GM23248 (cell line): ENCODE measurements around the gene ABCA2.

Source experiments
- EZH2 ChIP-seq: fragments of 200-600 bp; sonication (generic); IDR thresholded peaks from 2 replicates; pipeline ENCODE4 v1.6.1; 2018; ENCODE audit warnings: antibody characterized with exemption, mild to moderate bottlenecking; ENCODE audit not compliant: insufficient read depth, poor library complexity, severe bottlenecking
- EZH2phosphoT487 ChIP-seq: fragments of 200-600 bp; sonication (generic); IDR thresholded peaks from 2 replicates; pipeline ENCODE4 v1.6.1; 2018; ENCODE audit warnings: antibody characterized with exemption, moderate library complexity, mild to moderate bottlenecking, low read depth; ENCODE audit not compliant: insufficient read depth

DNA sequence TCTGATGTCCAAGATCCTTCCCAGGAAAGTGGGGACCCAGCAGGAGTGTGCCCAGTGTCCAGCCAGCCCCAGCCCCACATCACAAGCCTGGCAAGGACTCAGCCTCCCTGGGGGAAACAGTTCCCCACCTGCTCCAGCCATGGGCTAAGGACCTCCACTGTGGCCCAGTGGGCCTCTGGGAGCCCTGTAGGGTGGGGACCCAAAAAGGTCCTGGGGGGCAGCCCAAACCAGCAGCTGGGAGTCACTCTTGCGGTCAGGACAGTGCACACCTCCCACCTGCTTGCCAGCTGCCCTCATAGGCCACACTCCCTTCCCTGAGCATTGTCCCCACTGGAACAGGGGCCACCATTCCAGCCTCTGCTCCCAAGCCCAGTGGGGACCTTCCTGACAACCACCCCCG, 1.7 kb downstream of the ABCA2 start:
- TF ChIP-seq EZH2phosphoT487 (no peak), EZH2 (no peak)
